Naive B cell (primary cell): Measurements from ENCODE around the gene PVR. TPM values are rescaled to one million over a fixed set of nuclear protein-coding genes. Genes with fewer than 3 reads are reported as not detected.

Experiments
- ATAC-seq, 2 donors: fragments of 150-1000 bp; cut with Tn5 transposase; 2 replicates each; pipeline ENCODE4 v1.10.0; 2021; ENCODE audit warnings: low read depth in 2 of 2, mild to moderate bottlenecking in 2 of 2, moderate library complexity in 2 of 2
- DNase-seq: peaks from one replicate; pipeline ENCODE4 v3.0.0; 2022
- H3K27ac Mint-ChIP-seq, 6 donors: one replicate each; pipeline ENCODE4 v1.8.0; 2020 to 2022; ENCODE audit warnings: mild to moderate bottlenecking in 6 of 6, mixed read lengths in 6 of 6, moderate library complexity in 5 of 6, inconsistent platforms in 2 of 6
- H3K27me3 Mint-ChIP-seq, 3 donors: one replicate each; pipeline ENCODE4 v1.8.0; 2021 to 2022; ENCODE audit warnings: mixed read lengths in 3 of 3, mild to moderate bottlenecking in 1 of 3
- H3K36me3 Mint-ChIP-seq, 2 donors: one replicate each; pipeline ENCODE4 v1.8.0; 2020 to 2022; ENCODE audit warnings: mixed read lengths in 2 of 2, inconsistent platforms in 1 of 2, mild to moderate bottlenecking in 1 of 2
- H3K4me1 Mint-ChIP-seq, 3 donors: one replicate each; pipeline ENCODE4 v1.8.0; 2020 to 2022; ENCODE audit warnings: mixed read lengths in 3 of 3, inconsistent platforms in 1 of 3, mild to moderate bottlenecking in 1 of 3, moderate library complexity in 1 of 3
- H3K4me3 Mint-ChIP-seq, 8 donors: one replicate each; pipeline ENCODE4 v1.8.0; 2020 to 2022; ENCODE audit warnings: mild to moderate bottlenecking in 8 of 8, mixed read lengths in 8 of 8, moderate library complexity in 8 of 8, inconsistent platforms in 2 of 8
- H3K9me3 Mint-ChIP-seq, 7 donors: one replicate each; pipeline ENCODE4 v1.8.0; 2020 to 2022; ENCODE audit warnings: mixed read lengths in 7 of 7, mild to moderate bottlenecking in 5 of 7, inconsistent platforms in 2 of 7, moderate library complexity in 1 of 7
- polyA plus RNA-seq, 6 donors: library from polyadenylated mRNA; unstranded; fragments of 300-500 nt; fragmentation: Illumina TruSeq; gene quantifications; one replicate each; pipeline ENCODE4 v1.2.3, GENCODE V29; 2021; ENCODE audit warnings: low read depth in 6 of 6

Gene PVR, protein sequence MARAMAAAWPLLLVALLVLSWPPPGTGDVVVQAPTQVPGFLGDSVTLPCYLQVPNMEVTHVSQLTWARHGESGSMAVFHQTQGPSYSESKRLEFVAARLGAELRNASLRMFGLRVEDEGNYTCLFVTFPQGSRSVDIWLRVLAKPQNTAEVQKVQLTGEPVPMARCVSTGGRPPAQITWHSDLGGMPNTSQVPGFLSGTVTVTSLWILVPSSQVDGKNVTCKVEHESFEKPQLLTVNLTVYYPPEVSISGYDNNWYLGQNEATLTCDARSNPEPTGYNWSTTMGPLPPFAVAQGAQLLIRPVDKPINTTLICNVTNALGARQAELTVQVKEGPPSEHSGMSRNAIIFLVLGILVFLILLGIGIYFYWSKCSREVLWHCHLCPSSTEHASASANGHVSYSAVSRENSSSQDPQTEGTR
- polyA plus RNA-seq = not detected

- Mint-ChIP-seq H3K36me3 (no peaks in the 10 kb centered on the region), H3K27me3 (peaks cover 16 to 64% (median 48%) of the 10 kb centered on the region in 3 donors), H3K4me3 (peak within 1 kb of the TSS in 7 of 8 donors; percentile 22 to 87 (median 61)), H3K4me1 (peaks cover 0 to 10% (median 6%) of the 10 kb centered on the region in 3 donors), H3K9me3 (peaks cover 0 to 1% (median 0%) of the 10 kb centered on the region in 7 donors), H3K27ac (peak within 1 kb of the TSS in 1 of 6 donors; percentile 30)
- ATAC-seq (peak in 1 of 2 donors; percentile 30), DNase-seq (no peak)
Measured at GRCh38 chr19:44643605-44644401, at the start of gene PVR. TSS of gene PVR (plus strand) at chr19:44643910. CDS start at chr19:44644097, 187 bp downstream.

GRCh38 chr19:44596428-44597130 lies 47.1 kb upstream of the PVR start:
- peaks cover 0 to 21% of the 10 kb centered on the region in 2 donors for H3K36me3 Mint-ChIP-seq
- no peak for DNase-seq
- peak overlapping the region in 1 of 6 donors; percentile 25 for H3K27ac Mint-ChIP-seq
- ATAC-seq = no peak
- peaks cover 39 to 67% (median 54%) of the 10 kb centered on the region in 3 donors for H3K27me3 Mint-ChIP-seq
- peak overlapping the region in 1 of 8 donors; percentile 11 for H3K4me3 Mint-ChIP-seq
- peaks cover 8 to 27% (median 12%) of the 10 kb centered on the region in 7 donors for H3K9me3 Mint-ChIP-seq
- H3K4me1 Mint-ChIP-seq = no peaks in the 10 kb centered on the region

DNA sequence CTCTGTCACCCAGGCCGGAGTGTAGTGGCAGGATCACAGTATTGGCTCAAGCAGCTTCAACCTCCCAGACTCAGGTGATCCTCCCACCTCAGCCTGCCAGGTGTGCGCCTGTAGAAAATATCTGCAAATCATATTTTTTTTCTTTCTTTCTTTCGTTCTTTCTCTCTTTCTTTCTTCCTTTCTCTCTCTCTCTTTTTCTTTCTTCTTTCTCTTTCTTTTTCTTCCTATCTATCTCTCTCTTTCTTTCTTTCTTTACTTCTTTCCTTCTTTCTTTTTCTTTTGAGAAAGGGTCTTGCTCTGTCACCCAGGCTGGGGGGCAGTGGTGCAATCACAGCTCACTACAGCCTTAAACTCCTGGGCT lies 46.6 kb upstream of the PVR start:
- DNase-seq (no peak), ATAC-seq (no peak)
- Mint-ChIP-seq H3K27ac (no peak overlapping the region), H3K4me1 (no peaks in the 10 kb centered on the region), H3K27me3 (peaks cover 37 to 62% (median 54%) of the 10 kb centered on the region in 3 donors), H3K36me3 (peaks cover 0 to 21% of the 10 kb centered on the region in 2 donors), H3K4me3 (peak overlapping the region in 1 of 8 donors; percentile 11), H3K9me3 (peaks cover 8 to 27% (median 12%) of the 10 kb centered on the region in 7 donors)

GRCh38 chr19:44598355-44598754 lies 45.4 kb upstream of the PVR start:
- peaks cover 33 to 68% (median 52%) of the 10 kb centered on the region in 3 donors for H3K27me3 Mint-ChIP-seq
- DNase-seq (no peak), ATAC-seq (no peak)
- H3K36me3 Mint-ChIP-seq = peaks cover 0 to 21% of the 10 kb centered on the region in 2 donors
- H3K4me3 Mint-ChIP-seq = no peak overlapping the region
- no peaks in the 10 kb centered on the region for H3K4me1 Mint-ChIP-seq
- peaks cover 8 to 27% (median 15%) of the 10 kb centered on the region in 7 donors for H3K9me3 Mint-ChIP-seq
- no peak overlapping the region for H3K27ac Mint-ChIP-seq

- Mint-ChIP-seq H3K27me3 (peaks cover 33 to 69% (median 57%) of the 10 kb centered on the region in 3 donors), H3K9me3 (peaks cover 8 to 27% (median 15%) of the 10 kb centered on the region in 7 donors), H3K27ac (no peak overlapping the region), H3K4me3 (no peak overlapping the region), H3K4me1 (no peaks in the 10 kb centered on the region), H3K36me3 (peaks cover 0 to 21% of the 10 kb centered on the region in 2 donors)
- no peak for ATAC-seq
- no peak for DNase-seq
Measured at GRCh38 chr19:44598880-44599279, 44.8 kb upstream of the PVR start.

DNA sequence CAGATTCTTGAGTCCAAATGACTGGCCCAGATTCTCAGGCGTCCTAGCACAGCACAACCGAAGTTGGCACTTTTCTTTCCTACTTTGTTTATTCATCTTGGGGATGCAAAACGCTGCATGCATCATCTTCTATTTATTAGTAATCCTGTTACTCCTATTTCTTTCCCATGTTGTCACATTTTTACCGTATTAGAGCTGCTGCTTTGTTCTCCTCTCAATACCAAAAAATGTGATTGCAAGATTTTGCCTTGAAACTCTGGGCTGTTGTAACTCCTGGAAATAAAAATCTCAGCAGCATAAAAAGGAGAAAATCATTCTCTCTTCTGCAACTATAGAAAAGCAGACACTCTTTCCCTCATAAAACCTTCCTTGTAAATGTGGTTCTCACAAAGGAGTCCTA lies 43.2 kb upstream of the PVR start:
- H3K36me3 Mint-ChIP-seq = peaks cover 0 to 18% of the 10 kb centered on the region in 2 donors
- ATAC-seq (no peak), DNase-seq (no peak)
- peaks cover 8 to 27% (median 14%) of the 10 kb centered on the region in 7 donors for H3K9me3 Mint-ChIP-seq
- H3K4me1 Mint-ChIP-seq = no peaks in the 10 kb centered on the region
- peaks cover 38 to 61% (median 59%) of the 10 kb centered on the region in 3 donors for H3K27me3 Mint-ChIP-seq
- H3K27ac Mint-ChIP-seq = no peak overlapping the region
- no peak overlapping the region for H3K4me3 Mint-ChIP-seq

GRCh38 chr19:44602081-44602480 lies 41.6 kb upstream of the PVR start:
- H3K27ac Mint-ChIP-seq = no peak overlapping the region
- H3K36me3 Mint-ChIP-seq = peaks cover 0 to 5% of the 10 kb centered on the region in 2 donors
- no peak for DNase-seq
- H3K9me3 Mint-ChIP-seq = peaks cover 6 to 26% (median 12%) of the 10 kb centered on the region in 7 donors
- no peak overlapping the region for H3K4me3 Mint-ChIP-seq
- peaks cover 31 to 47% (median 45%) of the 10 kb centered on the region in 3 donors for H3K27me3 Mint-ChIP-seq
- no peak for ATAC-seq
- peaks cover 3 to 4% (median 3%) of the 10 kb centered on the region in 3 donors for H3K4me1 Mint-ChIP-seq

DNA sequence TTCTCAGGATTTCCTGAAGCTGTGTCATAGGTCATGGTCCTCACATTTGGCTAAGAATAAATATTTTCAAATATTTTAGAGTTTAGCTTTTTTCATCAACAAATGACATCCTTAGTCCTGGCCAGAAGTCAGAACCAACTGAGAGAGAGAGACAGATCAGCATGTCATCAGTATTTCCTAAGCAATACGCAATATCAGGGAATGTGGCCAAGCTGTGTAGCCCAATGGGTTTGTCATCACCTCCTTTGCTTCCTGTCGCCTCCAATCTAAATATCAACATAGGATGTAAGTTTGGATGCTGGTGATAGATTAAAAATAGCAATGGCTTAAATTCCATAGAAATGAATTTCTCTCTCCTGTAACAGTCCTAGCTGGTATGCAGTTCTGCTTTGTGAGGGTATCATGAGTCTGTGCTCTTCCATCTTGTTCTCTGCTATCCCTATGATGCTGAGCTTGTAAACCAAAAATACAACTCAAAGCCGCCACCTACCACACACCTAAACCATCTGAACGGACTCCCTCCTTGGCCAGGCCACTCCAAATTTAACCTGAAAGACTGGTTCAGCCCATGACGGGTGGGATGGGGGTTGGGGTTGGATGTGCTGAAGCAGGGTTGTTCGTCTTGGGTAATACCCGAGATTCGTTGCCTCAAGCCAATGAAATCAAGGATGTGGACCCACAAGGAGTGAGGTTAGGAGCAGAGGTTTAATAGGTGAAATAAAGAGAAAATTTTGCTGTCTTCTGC lies 40.3 kb upstream of the PVR start:
- Mint-ChIP-seq H3K27me3 (peaks cover 20 to 38% (median 35%) of the 10 kb centered on the region in 3 donors), H3K4me1 (peaks cover 13 to 15% (median 14%) of the 10 kb centered on the region in 3 donors), H3K4me3 (no peak overlapping the region), H3K36me3 (no peaks in the 10 kb centered on the region), H3K27ac (no peak overlapping the region), H3K9me3 (peaks cover 3 to 13% (median 6%) of the 10 kb centered on the region in 7 donors)
- DNase-seq (no peak), ATAC-seq (no peak)

DNA sequence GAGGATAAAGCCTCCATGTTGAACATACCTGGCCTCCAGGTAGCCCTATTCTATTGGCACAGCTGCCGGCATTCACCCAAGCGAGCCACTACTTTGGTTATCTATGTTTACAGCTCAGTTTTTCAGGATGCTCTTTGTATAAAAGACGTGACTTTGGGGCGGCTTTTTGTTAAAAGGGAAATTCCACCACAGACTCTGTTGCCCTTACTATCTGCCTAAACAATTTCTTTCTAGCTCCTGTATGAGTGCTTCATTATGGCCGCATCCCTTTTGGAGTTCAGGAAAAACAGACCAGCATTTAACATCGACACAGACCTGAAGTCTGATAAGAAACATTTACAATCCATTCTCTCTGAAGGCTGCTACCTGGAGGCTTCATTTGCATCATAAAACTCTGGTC lies 39.5 kb upstream of the PVR start:
- Mint-ChIP-seq H3K4me3 (no peak overlapping the region), H3K27ac (peak overlapping the region in 1 of 6 donors; percentile 16), H3K4me1 (peaks cover 13 to 15% (median 14%) of the 10 kb centered on the region in 3 donors), H3K27me3 (peaks cover 16 to 36% (median 33%) of the 10 kb centered on the region in 3 donors), H3K36me3 (no peaks in the 10 kb centered on the region), H3K9me3 (peaks cover 0 to 6% (median 4%) of the 10 kb centered on the region in 7 donors)
- DNase-seq = no peak
- ATAC-seq = no peak

GRCh38 chr19:44605547-44605946 lies 38.2 kb upstream of the PVR start:
- H3K4me1 Mint-ChIP-seq = peaks cover 13 to 15% (median 14%) of the 10 kb centered on the region in 3 donors
- H3K36me3 Mint-ChIP-seq = no peaks in the 10 kb centered on the region
- peaks cover 0 to 5% (median 0%) of the 10 kb centered on the region in 7 donors for H3K9me3 Mint-ChIP-seq
- peak overlapping the region in 2 of 6 donors; percentile 18 to 90 for H3K27ac Mint-ChIP-seq
- ATAC-seq (no peak), DNase-seq (no peak)
- no peak overlapping the region for H3K4me3 Mint-ChIP-seq
- H3K27me3 Mint-ChIP-seq = peaks cover 9 to 31% (median 24%) of the 10 kb centered on the region in 3 donors

- H3K4me3 Mint-ChIP-seq = peak overlapping the region in 4 of 8 donors; percentile 1 to 59 (median 24)
- H3K36me3 Mint-ChIP-seq = no peaks in the 10 kb centered on the region
- H3K4me1 Mint-ChIP-seq = peaks cover 13 to 15% (median 14%) of the 10 kb centered on the region in 3 donors
- H3K27me3 Mint-ChIP-seq = peaks cover 9 to 33% (median 19%) of the 10 kb centered on the region in 3 donors
- H3K27ac Mint-ChIP-seq = peak overlapping the region in 3 of 6 donors; percentile 1 to 83 (median 62)
- DNase-seq (peak; percentile 6), ATAC-seq (peak; percentile 49 to 56)
- peaks cover 0 to 5% (median 0%) of the 10 kb centered on the region in 7 donors for H3K9me3 Mint-ChIP-seq
Measured at GRCh38 chr19:44607049-44607448, 36.7 kb upstream of the PVR start.

- ATAC-seq (no peak), DNase-seq (no peak)
- H3K4me3 Mint-ChIP-seq = peak overlapping the region in 2 of 8 donors; percentile 49 to 61
- H3K9me3 Mint-ChIP-seq = peaks cover 0 to 2% (median 0%) of the 10 kb centered on the region in 7 donors
- H3K4me1 Mint-ChIP-seq = peaks cover 13 to 15% (median 14%) of the 10 kb centered on the region in 3 donors
- H3K27me3 Mint-ChIP-seq = peaks cover 9 to 38% (median 22%) of the 10 kb centered on the region in 3 donors
- H3K36me3 Mint-ChIP-seq = no peaks in the 10 kb centered on the region
- H3K27ac Mint-ChIP-seq = peak overlapping the region in 3 of 6 donors; percentile 6 to 88 (median 53)
Measured at GRCh38 chr19:44607917-44608316, 35.8 kb upstream of the PVR start.
